Measurements from ENCODE around the gene SHC3. TPM values are rescaled to one million over a fixed set of nuclear protein-coding genes. Genes with fewer than 3 reads are reported as not detected.

Gene SHC3
- total RNA-seq, 1 experiment from 2014 or later, result 4.0 TPM

DNA sequence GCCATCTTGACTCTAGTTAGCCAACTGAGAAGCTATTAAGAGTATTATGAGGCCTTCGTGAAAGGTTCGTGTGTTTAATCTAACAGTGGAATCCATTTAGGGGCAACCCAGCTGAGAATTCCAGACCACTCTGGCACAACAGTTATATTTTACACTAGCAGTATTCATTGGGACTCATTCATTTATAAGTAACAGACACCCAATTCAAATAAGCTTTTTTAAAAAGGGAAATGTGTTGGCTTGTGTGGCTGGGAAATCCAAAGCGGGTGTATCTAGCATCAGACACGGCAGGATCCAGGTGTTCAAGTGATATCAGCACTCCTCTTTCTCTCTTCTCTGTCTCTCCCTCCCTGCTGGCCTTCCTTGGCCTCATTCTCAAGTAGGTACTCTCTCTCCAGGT is 46.0 kb upstream of the SHC3 start:
- intact Hi-C loops (cut with micrococcal nuclease; ENCODE audit: unreplicated experiment), result no loop called here
- TF ChIP-seq CTCF (IDR thresholded peaks at IDR 0.05; ENCODE audit: unreplicated experiment), result no peak
- Mint-ChIP-seq H3K4me1 (ENCODE audit: low read depth, unreplicated experiment) (no peaks in the 10 kb centered on the region), H3K27ac (ENCODE audit: unreplicated experiment) (no peak overlapping the region), H3K4me3 (ENCODE audit: low read depth, unreplicated experiment) (no peak overlapping the region), H3K27me3 (ENCODE audit: unreplicated experiment) (no peaks in the 10 kb centered on the region), H3K36me3 (ENCODE audit: insufficient read depth, unreplicated experiment) (no peaks in the 10 kb centered on the region), H3K9me3 (ENCODE audit: low read depth, unreplicated experiment) (no peaks in the 10 kb centered on the region)
- no TSS peak for BruUV-seq (replicated peaks)
- DNase-seq, result no peak
- CTCF ChIA-PET, result no interaction called here

DNA sequence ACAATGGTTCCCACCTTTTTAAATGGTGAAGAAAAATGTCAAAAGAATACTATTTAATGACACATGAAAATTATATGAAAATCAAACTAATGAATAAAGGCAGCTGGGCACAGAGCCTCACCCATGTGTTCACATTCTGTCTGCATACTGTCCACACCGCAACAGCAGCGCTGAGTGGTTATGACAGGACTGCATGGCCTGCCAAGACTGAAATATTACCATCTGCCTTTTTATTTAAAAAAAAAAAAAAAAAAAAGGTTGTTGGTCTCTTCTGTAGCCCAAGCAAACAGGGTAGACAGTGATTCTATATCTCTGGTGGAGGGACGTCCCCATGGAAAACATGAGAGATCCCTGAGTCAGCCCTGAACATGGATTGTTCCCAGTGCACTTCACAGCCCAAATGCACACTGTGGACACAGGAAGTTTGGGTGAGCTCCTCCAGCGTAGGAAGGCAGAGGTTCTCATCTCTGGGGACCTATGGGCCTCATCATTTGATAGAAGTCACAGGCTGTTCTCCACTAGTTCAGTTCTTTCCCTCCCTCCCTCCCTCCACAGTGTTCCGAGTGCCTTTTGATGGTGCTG is 44.9 kb upstream of the SHC3 start:
- CTCF ChIA-PET, result no interaction called here
- no TSS peak for BruUV-seq (replicated peaks)

GRCh38 chr9:89219637-89220036 is 41.0 kb upstream of the SHC3 start:
- CTCF ChIA-PET, result no interaction called here
- intact Hi-C loops (cut with micrococcal nuclease; ENCODE audit: unreplicated experiment), result no loop called here
- BruUV-seq (replicated peaks), result no TSS peak
- no peaks in the 10 kb centered on the region for H3K9me3 Mint-ChIP-seq (ENCODE audit: low read depth, unreplicated experiment)
- no peaks in the 10 kb centered on the region for H3K4me1 Mint-ChIP-seq (ENCODE audit: low read depth, unreplicated experiment)
- DNase-seq, result no peak
- no peaks in the 10 kb centered on the region for H3K27me3 Mint-ChIP-seq (ENCODE audit: unreplicated experiment)
- no peak overlapping the region for H3K4me3 Mint-ChIP-seq (ENCODE audit: low read depth, unreplicated experiment)
- H3K36me3 Mint-ChIP-seq (ENCODE audit: insufficient read depth, unreplicated experiment), result no peaks in the 10 kb centered on the region
- H3K27ac Mint-ChIP-seq (ENCODE audit: unreplicated experiment), result no peak overlapping the region
- TF ChIP-seq CTCF (IDR thresholded peaks at IDR 0.05; ENCODE audit: unreplicated experiment), result no peak

More for the DNA sequence above, 44.9 kb upstream of the SHC3 start:
- H3K27ac Mint-ChIP-seq (ENCODE audit: unreplicated experiment), result no peak overlapping the region
- no peak for DNase-seq
- no peaks in the 10 kb centered on the region for H3K4me1 Mint-ChIP-seq (ENCODE audit: low read depth, unreplicated experiment)
- no peaks in the 10 kb centered on the region for H3K9me3 Mint-ChIP-seq (ENCODE audit: low read depth, unreplicated experiment)
- no peak for TF ChIP-seq CTCF (IDR thresholded peaks at IDR 0.05; ENCODE audit: unreplicated experiment)
- intact Hi-C loops (cut with micrococcal nuclease; ENCODE audit: unreplicated experiment), result no loop called here
- no peaks in the 10 kb centered on the region for H3K36me3 Mint-ChIP-seq (ENCODE audit: insufficient read depth, unreplicated experiment)
- no peaks in the 10 kb centered on the region for H3K27me3 Mint-ChIP-seq (ENCODE audit: unreplicated experiment)
- no peak overlapping the region for H3K4me3 Mint-ChIP-seq (ENCODE audit: low read depth, unreplicated experiment)

DNA sequence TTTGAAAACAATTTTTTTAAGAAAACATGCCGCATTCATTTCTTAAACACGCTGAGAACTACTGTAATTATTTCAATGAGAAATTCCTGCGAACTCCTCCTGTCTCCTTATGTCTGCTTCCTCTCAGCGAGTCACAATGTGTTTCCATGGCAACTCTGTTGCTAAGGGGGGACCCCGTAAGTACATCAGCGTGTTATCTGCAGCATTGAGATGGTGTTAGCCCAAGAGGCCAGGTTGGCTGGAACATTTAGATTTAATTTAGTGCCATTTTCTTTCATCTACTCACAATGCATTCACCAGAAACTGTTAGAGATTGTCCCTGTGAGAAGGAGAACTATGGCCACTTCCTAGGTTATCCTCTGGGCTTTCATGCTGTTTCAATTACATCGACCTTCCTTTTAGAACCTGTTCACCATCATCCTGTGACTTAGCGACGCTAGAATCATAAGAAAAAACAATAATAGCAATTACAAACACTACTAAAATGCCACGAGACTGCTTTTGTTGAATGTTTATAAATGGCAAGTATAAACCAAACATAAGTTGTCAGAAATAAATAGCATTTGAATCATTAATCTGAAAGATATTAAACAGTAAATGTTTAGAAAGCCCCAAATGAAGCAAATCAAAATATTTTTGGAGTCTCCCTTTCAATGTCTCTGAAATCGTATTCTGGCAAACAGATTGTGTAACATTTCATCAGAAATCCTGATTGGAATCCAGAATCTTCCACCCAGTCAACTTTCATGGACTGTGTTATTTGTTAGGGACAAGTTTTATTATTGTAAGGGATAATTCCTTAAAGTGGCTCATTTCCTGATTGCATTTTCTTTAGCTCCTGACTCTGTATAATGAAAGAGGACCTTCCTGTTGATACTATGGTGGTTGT is 39.7 kb upstream of the SHC3 start:
- H3K27ac Mint-ChIP-seq (ENCODE audit: unreplicated experiment), result no peak overlapping the region
- intact Hi-C loops (cut with micrococcal nuclease; ENCODE audit: unreplicated experiment), result no loop called here

More for the DNA sequence above, 39.7 kb upstream of the SHC3 start:
- Mint-ChIP-seq H3K4me3 (ENCODE audit: low read depth, unreplicated experiment) (no peak overlapping the region), H3K36me3 (ENCODE audit: insufficient read depth, unreplicated experiment) (no peaks in the 10 kb centered on the region), H3K4me1 (ENCODE audit: low read depth, unreplicated experiment) (no peaks in the 10 kb centered on the region), H3K27me3 (ENCODE audit: unreplicated experiment) (no peaks in the 10 kb centered on the region), H3K9me3 (ENCODE audit: low read depth, unreplicated experiment) (no peaks in the 10 kb centered on the region)
- CTCF ChIA-PET, result no interaction called here
- DNase-seq, result no peak
- no peak for TF ChIP-seq CTCF (IDR thresholded peaks at IDR 0.05; ENCODE audit: unreplicated experiment)
- BruUV-seq (replicated peaks), result no TSS peak

Measured in Calu3 (cell line).